Central memory CD8-positive, alpha-beta T cell (primary cell): ENCODE data around the gene ACACB.
A peak's percentile ranks its signal among the peaks of the same experiment; 100 is the strongest.

ENCODE experiments used
- ATAC-seq: fragments of 150-1000 bp; cut with Tn5 transposase; replicated peaks from 2 replicates; pipeline ENCODE4 v1.10.0; 2022; ENCODE audit warnings: mild to moderate bottlenecking, moderate FRiP score, moderate number of reproducible peaks; ENCODE audit not compliant: poor library complexity, severe bottlenecking; ENCODE audit errors: extremely low read depth
- DNase-seq, 2 donors: peaks; one replicate each; pipeline ENCODE4 v3.0.0; 2021; ENCODE audit warnings: low spot score in 2 of 2
- H3K27ac Mint-ChIP-seq: one replicate; pipeline ENCODE4 v1.8.0; 2022; ENCODE audit warnings: low read depth, mild to moderate bottlenecking, moderate library complexity, mixed read lengths
- H3K27me3 Mint-ChIP-seq: one replicate; pipeline ENCODE4 v1.8.0; 2022; ENCODE audit warnings: mixed read lengths
- H3K36me3 Mint-ChIP-seq: one replicate; pipeline ENCODE4 v1.8.0; 2022; ENCODE audit warnings: mild to moderate bottlenecking, moderate library complexity, mixed read lengths; ENCODE audit not compliant: insufficient read depth
- H3K4me1 Mint-ChIP-seq: one replicate; pipeline ENCODE4 v1.8.0; 2022; ENCODE audit warnings: mixed read lengths
- H3K4me3 Mint-ChIP-seq: one replicate; pipeline ENCODE4 v1.8.0; 2022; ENCODE audit warnings: mild to moderate bottlenecking, moderate library complexity, mixed read lengths
- H3K9me3 Mint-ChIP-seq: one replicate; pipeline ENCODE4 v1.8.0; 2022; ENCODE audit warnings: mixed read lengths

Gene ACACB

GRCh38 chr12:109115758-109116610, at the start of gene ACACB:
Gene ACACB, plus strand, starts transcription at chr12:109116587. Its CDS starts 22,819 bp downstream, at chr12:109139406.
- Mint-ChIP-seq H3K36me3 (peaks cover 3% of the 10 kb centered on the region), H3K27me3 (no peaks in the 10 kb centered on the region), H3K9me3 (no peaks in the 10 kb centered on the region), H3K4me3 (no peak within 1 kb of the TSS), H3K4me1 (peaks cover 11% of the 10 kb centered on the region), H3K27ac (no peak within 1 kb of the TSS)
- no peak for ATAC-seq
- DNase-seq: no peak

GRCh38 chr12:109069307-109070271, 46.8 kb upstream of the ACACB start:
- Mint-ChIP-seq H3K36me3 (peaks cover 18% of the 10 kb centered on the region), H3K4me3 (no peak overlapping the region), H3K27me3 (no peaks in the 10 kb centered on the region), H3K9me3 (no peaks in the 10 kb centered on the region), H3K4me1 (no peaks in the 10 kb centered on the region), H3K27ac (no peak overlapping the region)
- ATAC-seq: no peak
- no peak for DNase-seq

GRCh38 chr12:109074866-109075265, 41.5 kb upstream of the ACACB start:
- H3K27ac Mint-ChIP-seq: no peak overlapping the region
- no peaks in the 10 kb centered on the region for H3K27me3 Mint-ChIP-seq
- H3K4me3 Mint-ChIP-seq: no peak overlapping the region
- H3K9me3 Mint-ChIP-seq: peaks cover 5% of the 10 kb centered on the region
- no peaks in the 10 kb centered on the region for H3K4me1 Mint-ChIP-seq
- DNase-seq (no peak), ATAC-seq (no peak)
- peaks cover 26% of the 10 kb centered on the region for H3K36me3 Mint-ChIP-seq

GRCh38 chr12:109082751-109083150, 33.6 kb upstream of the ACACB start:
- peaks cover 5% of the 10 kb centered on the region for H3K9me3 Mint-ChIP-seq
- ATAC-seq (no peak), DNase-seq (no peak)
- H3K4me3 Mint-ChIP-seq: no peak overlapping the region
- H3K27ac Mint-ChIP-seq: no peak overlapping the region
- no peaks in the 10 kb centered on the region for H3K4me1 Mint-ChIP-seq
- H3K36me3 Mint-ChIP-seq: peaks cover 30% of the 10 kb centered on the region
- H3K27me3 Mint-ChIP-seq: no peaks in the 10 kb centered on the region

DNA sequence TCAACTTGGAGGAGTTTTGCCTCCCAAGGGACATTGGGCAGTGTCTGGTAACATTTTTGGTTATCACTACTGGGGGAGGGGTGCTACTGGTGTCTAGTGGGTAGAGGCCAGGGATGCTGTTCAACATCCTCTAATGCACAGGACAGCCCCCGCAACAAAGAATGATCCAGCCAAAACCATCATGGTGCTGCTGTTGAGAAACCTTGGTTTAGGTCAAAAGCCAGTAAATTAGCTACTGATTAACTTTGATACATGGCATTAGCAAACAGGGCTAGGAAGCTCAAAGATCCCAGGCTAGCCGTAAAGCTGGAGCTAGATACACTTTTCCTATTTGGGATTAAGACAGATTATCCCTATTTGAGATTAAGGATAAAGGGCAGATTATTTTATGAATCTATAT, 32.0 kb upstream of the ACACB start:
- DNase-seq: no peak
- Mint-ChIP-seq H3K9me3 (no peaks in the 10 kb centered on the region), H3K4me3 (no peak overlapping the region), H3K27ac (no peak overlapping the region), H3K4me1 (no peaks in the 10 kb centered on the region), H3K27me3 (no peaks in the 10 kb centered on the region), H3K36me3 (peaks cover 32% of the 10 kb centered on the region)
- ATAC-seq: no peak

DNA sequence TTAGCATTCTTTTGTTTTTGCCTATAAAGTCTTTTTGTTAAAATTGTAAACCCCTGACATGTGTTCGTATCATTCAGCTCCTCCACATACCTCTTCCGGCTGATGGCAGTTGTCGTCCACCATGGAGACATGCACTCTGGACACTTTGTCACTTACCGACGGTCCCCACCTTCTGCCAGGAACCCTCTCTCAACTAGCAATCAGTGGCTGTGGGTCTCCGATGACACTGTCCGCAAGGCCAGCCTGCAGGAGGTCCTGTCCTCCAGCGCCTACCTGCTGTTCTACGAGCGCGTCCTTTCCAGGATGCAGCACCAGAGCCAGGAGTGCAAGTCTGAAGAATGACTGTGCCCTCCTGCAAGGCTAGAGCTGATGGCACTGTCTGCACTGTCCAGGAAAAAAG, 30.8 kb upstream of the ACACB start:
- H3K9me3 Mint-ChIP-seq: no peaks in the 10 kb centered on the region
- DNase-seq (no peak), ATAC-seq (no peak)
- peaks cover 29% of the 10 kb centered on the region for H3K36me3 Mint-ChIP-seq
- H3K27me3 Mint-ChIP-seq: no peaks in the 10 kb centered on the region
- no peak overlapping the region for H3K4me3 Mint-ChIP-seq
- no peaks in the 10 kb centered on the region for H3K4me1 Mint-ChIP-seq
- no peak overlapping the region for H3K27ac Mint-ChIP-seq

- H3K4me1 Mint-ChIP-seq: peaks cover 3% of the 10 kb centered on the region
- no peak overlapping the region for H3K4me3 Mint-ChIP-seq
- ATAC-seq (no peak), DNase-seq (no peak)
- H3K27me3 Mint-ChIP-seq: no peaks in the 10 kb centered on the region
- peaks cover 30% of the 10 kb centered on the region for H3K36me3 Mint-ChIP-seq
- H3K27ac Mint-ChIP-seq: no peak overlapping the region
- H3K9me3 Mint-ChIP-seq: no peaks in the 10 kb centered on the region
These were observed 29.1 kb upstream of the ACACB start for GRCh38 chr12:109087250-109087649.

DNA sequence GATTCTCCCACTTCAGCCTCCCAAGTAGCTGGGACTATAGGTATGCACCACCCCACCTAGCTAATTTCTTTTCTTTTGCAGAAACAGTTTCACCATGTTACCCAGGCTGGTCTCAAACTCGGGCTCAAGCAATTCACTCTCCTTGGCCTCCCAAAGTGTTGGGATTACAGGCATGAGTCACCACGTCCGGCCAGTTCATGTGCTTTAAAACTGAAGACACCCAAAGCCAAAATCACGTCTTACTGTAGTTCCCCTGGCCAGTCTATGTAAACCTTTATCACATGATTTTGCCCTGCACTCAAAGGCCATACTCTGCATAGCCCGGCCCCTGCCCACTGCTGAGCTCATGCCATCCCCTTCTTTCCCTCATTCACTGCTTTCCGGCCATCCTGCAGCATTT, 27.6 kb upstream of the ACACB start:
- DNase-seq: no peak
- peaks cover 26% of the 10 kb centered on the region for H3K36me3 Mint-ChIP-seq

GRCh38 chr12:109089683-109090082, 26.7 kb upstream of the ACACB start:
- Mint-ChIP-seq H3K4me1 (peaks cover 26% of the 10 kb centered on the region), H3K4me3 (no peak overlapping the region), H3K27ac (no peak overlapping the region), H3K27me3 (no peaks in the 10 kb centered on the region), H3K9me3 (no peaks in the 10 kb centered on the region), H3K36me3 (peaks cover 25% of the 10 kb centered on the region)
- no peak for DNase-seq
- no peak for ATAC-seq

More for the DNA sequence above, 27.6 kb upstream of the ACACB start:
- Mint-ChIP-seq H3K27me3 (no peaks in the 10 kb centered on the region), H3K4me3 (no peak overlapping the region), H3K4me1 (peaks cover 18% of the 10 kb centered on the region), H3K9me3 (no peaks in the 10 kb centered on the region), H3K27ac (no peak overlapping the region)
- no peak for ATAC-seq

- DNase-seq (no peak), ATAC-seq (no peak)
- Mint-ChIP-seq H3K4me3 (peak overlapping the region; percentile 81), H3K4me1 (peaks cover 26% of the 10 kb centered on the region), H3K9me3 (no peaks in the 10 kb centered on the region), H3K36me3 (peaks cover 17% of the 10 kb centered on the region), H3K27me3 (no peaks in the 10 kb centered on the region), H3K27ac (peak overlapping the region; percentile 87)
These were observed 23.8 kb upstream of the ACACB start for GRCh38 chr12:109092497-109093021.

GRCh38 chr12:109093022-109093918, 23.1 kb upstream of the ACACB start, which contains the start of gene ALKBH2:
Gene ALKBH2, minus strand, starts transcription at chr12:109093472. Its CDS starts 686 bp downstream, at chr12:109092786.
- Mint-ChIP-seq H3K27me3 (no peaks in the 10 kb centered on the region), H3K27ac (peak within 1 kb of the TSS; percentile 87), H3K36me3 (peaks cover 22% of the 10 kb centered on the region), H3K4me1 (peaks cover 33% of the 10 kb centered on the region), H3K4me3 (peak within 1 kb of the TSS; percentile 81), H3K9me3 (no peaks in the 10 kb centered on the region)
- peak; percentile 90 for ATAC-seq
- peak; percentile 88 to 93 for DNase-seq

DNA sequence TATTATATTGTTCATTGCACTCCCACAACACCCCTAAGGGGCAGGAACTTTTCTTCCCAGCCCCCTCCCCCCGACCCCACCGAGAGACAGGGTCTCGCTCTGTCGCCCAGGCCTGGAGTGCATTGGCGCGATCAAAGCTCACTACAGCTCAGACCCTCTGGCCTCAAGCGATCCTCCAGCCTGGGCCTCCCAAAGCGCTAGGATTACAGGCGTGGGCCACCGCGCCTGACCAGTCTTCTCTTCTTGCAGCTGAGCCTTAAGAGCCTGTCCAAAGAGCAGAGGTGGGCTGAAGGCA, 19.3 kb upstream of the ACACB start:
- Mint-ChIP-seq H3K36me3 (peaks cover 19% of the 10 kb centered on the region), H3K4me3 (peak overlapping the region; percentile 84), H3K9me3 (no peaks in the 10 kb centered on the region), H3K4me1 (peaks cover 58% of the 10 kb centered on the region), H3K27ac (no peak overlapping the region), H3K27me3 (no peaks in the 10 kb centered on the region)
- DNase-seq: no peak
- no peak for ATAC-seq
